Peyer's patch (tissue), 4 donors: Measurements from ENCODE around the gene C3orf33. TPM values are rescaled to one million over a fixed set of nuclear protein-coding genes. Genes with fewer than 3 reads are reported as not detected.

Experiments
- DNase-seq, 3 donors: peaks; one replicate each; pipeline ENCODE4 v3.0.0-alpha.2; 2017 to 2019
- H3K27ac ChIP-seq, 4 donors: fragments of 200-600 bp; sonication (generic); one replicate each; pipeline ENCODE4 v1.5.1; 2016 to 2019
- H3K27me3 ChIP-seq, 2 donors: fragments of 200-600 bp; sonication (generic); one replicate each; pipeline ENCODE4 v1.5.1; 2019
- H3K36me3 ChIP-seq, 3 donors: fragments of 200-600 bp; sonication (generic); one replicate each; pipeline ENCODE4 v1.5.1; 2016 to 2019
- H3K4me1 ChIP-seq, 4 donors: fragments of 200-600 bp; sonication (generic); one replicate each; pipeline ENCODE4 v1.5.1; 2016 to 2019
- H3K4me3 ChIP-seq, 4 donors: fragments of 200-600 bp; sonication (generic); 1 replicate in 3 of 4; 2 replicates in 1 of 4; pipeline ENCODE4 v1.5.1; 2016 to 2019; ENCODE audit warnings: mild to moderate bottlenecking in 1 of 4
- H3K9me3 ChIP-seq, 4 donors: fragments of 200-600 bp; sonication (generic); one replicate each; pipeline ENCODE4 v1.5.1; 2016 to 2019; ENCODE audit warnings: mild to moderate bottlenecking in 1 of 4
- POLR2A ChIP-seq, 2 donors: fragments of 450-650 bp; IDR thresholded peaks; one replicate each; pipeline ENCODE4 v1.5.1; 2017; ENCODE audit warnings: antibody characterized with exemption in 2 of 2, mild to moderate bottlenecking in 2 of 2, moderate library complexity in 2 of 2
- total RNA-seq, 4 donors: library from RNA; depleted of rRNA; stranded (reverse); fragments of >200 nt; gene quantifications; one replicate each; pipeline ENCODE4 v1.1.0, GENCODE V29; 2016
- TF ChIP-seq, protein P1 (sequence below), 6 experiments: fragments of 450-650 bp in 4 of 6; fragments of 200-600 bp in 2 of 6; sonication (generic) in 1 of 6; IDR thresholded peaks; one replicate each; pipeline ENCODE4 v1.5.1; 2017 to 2019; ENCODE audit warnings: antibody characterized with exemption in 6 of 6, mild to moderate bottlenecking in 3 of 6, moderate library complexity in 1 of 6

Gene C3orf33
- total RNA-seq, 4 donors from 2014 or later = 1.9 to 5.8 (median 3.9) TPM; not detected in 1

DNA sequence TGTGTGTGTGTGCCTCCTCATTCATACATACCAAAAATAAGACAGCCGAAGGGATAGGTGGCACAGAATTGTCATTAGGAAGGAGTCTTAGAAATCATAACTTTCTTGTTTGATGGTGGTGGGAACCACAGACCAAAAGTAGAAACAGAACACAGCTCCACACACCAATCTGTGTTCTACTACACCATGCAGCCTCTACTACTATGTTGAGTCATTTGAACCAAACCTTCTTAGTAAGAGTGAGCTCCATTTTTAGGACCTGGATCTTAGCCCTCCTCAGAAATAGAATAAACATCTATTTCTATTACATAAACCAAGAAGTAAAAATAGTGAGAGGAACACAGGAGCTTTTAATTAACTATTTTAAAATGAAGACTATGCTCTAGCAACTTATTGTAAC lies 33.3 kb downstream of the C3orf33 start:
- TF ChIP-seq, protein P1, sequence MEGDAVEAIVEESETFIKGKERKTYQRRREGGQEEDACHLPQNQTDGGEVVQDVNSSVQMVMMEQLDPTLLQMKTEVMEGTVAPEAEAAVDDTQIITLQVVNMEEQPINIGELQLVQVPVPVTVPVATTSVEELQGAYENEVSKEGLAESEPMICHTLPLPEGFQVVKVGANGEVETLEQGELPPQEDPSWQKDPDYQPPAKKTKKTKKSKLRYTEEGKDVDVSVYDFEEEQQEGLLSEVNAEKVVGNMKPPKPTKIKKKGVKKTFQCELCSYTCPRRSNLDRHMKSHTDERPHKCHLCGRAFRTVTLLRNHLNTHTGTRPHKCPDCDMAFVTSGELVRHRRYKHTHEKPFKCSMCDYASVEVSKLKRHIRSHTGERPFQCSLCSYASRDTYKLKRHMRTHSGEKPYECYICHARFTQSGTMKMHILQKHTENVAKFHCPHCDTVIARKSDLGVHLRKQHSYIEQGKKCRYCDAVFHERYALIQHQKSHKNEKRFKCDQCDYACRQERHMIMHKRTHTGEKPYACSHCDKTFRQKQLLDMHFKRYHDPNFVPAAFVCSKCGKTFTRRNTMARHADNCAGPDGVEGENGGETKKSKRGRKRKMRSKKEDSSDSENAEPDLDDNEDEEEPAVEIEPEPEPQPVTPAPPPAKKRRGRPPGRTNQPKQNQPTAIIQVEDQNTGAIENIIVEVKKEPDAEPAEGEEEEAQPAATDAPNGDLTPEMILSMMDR (IDR thresholded peaks at IDR 0.05) = no peak
- no peak for TF ChIP-seq POLR2A (IDR thresholded peaks at IDR 0.05)
- no peaks in the 10 kb centered on the region for H3K9me3 ChIP-seq
- H3K27ac ChIP-seq = no peak overlapping the region
- H3K27me3 ChIP-seq = no peaks in the 10 kb centered on the region
- H3K36me3 ChIP-seq = no peaks in the 10 kb centered on the region
- no peak overlapping the region for H3K4me3 ChIP-seq
- no peak for DNase-seq
- H3K4me1 ChIP-seq = no peaks in the 10 kb centered on the region

DNA sequence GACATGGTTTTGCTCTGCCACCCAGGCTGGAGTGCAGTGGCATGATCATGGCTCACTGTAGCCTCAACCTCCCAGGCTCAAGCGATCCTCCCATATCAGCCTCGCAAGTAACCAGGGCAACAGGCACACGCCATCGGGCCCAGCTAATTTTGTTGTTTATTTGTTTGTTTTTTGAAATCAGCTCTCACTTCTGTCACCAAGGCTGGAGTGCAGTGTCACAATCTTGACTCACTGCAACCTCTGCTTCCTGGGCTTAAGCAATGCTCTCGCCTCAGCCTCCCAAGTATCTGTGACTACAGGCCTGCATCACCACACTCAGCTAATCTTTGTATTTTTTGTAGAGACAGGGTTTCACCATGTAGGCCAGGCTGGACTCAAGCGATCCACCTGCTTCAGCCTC lies 35.0 kb downstream of the C3orf33 start:
- Histone ChIP-seq H3K9me3 (no peaks in the 10 kb centered on the region), H3K27ac (no peak overlapping the region), H3K27me3 (no peaks in the 10 kb centered on the region), H3K36me3 (no peaks in the 10 kb centered on the region), H3K4me1 (no peaks in the 10 kb centered on the region), H3K4me3 (no peak overlapping the region)
- TF ChIP-seq, protein P1 (IDR thresholded peaks at IDR 0.05) = no peak
- no peak for TF ChIP-seq POLR2A (IDR thresholded peaks at IDR 0.05)
- no peak for DNase-seq

DNA sequence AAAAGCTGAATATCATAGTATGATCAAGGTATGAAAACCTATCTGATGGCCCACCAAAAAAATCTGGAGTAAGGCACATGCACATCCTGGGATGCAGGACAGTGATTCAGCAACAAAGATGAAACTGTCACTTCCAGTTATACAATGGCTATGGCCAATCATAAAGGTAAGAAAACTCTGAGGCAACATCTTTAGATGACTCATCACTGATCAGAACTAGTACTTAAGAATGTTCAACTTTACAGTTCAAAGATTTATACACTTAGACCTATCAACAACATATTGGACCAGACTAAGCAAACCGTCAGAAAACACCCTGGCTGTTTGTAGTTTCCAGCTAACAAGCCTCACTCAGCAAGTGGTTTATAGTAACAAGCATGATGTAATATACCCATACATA lies 39.9 kb downstream of the C3orf33 start:
- no peak for TF ChIP-seq POLR2A (IDR thresholded peaks at IDR 0.05)
- TF ChIP-seq, protein P1 (IDR thresholded peaks at IDR 0.05) = no peak
- H3K27ac ChIP-seq = no peak overlapping the region

GRCh38 chr3:155763870-155764463 lies 42.1 kb downstream of the C3orf33 start:
- no peaks in the 10 kb centered on the region for H3K36me3 ChIP-seq
- H3K27ac ChIP-seq = no peak overlapping the region
- no peak overlapping the region for H3K4me3 ChIP-seq
- H3K27me3 ChIP-seq = no peaks in the 10 kb centered on the region
- H3K9me3 ChIP-seq = no peaks in the 10 kb centered on the region
- no peak for DNase-seq
- no peaks in the 10 kb centered on the region for H3K4me1 ChIP-seq
- TF ChIP-seq POLR2A (IDR thresholded peaks at IDR 0.05) = no peak
- TF ChIP-seq, protein P1 (IDR thresholded peaks at IDR 0.05) = no peak

More for the DNA sequence above, 39.9 kb downstream of the C3orf33 start:
- Histone ChIP-seq H3K4me1 (no peaks in the 10 kb centered on the region), H3K36me3 (no peaks in the 10 kb centered on the region), H3K9me3 (no peaks in the 10 kb centered on the region), H3K4me3 (no peak overlapping the region), H3K27me3 (no peaks in the 10 kb centered on the region)
- no peak for DNase-seq

- Histone ChIP-seq H3K27ac (no peak overlapping the region), H3K36me3 (no peaks in the 10 kb centered on the region), H3K4me1 (no peaks in the 10 kb centered on the region), H3K27me3 (no peaks in the 10 kb centered on the region), H3K4me3 (no peak overlapping the region), H3K9me3 (no peaks in the 10 kb centered on the region)
- DNase-seq = no peak
- no peak for TF ChIP-seq POLR2A (IDR thresholded peaks at IDR 0.05)
- TF ChIP-seq, protein P1 (IDR thresholded peaks at IDR 0.05) = no peak
Observed at GRCh38 chr3:155760653-155761052, 45.4 kb downstream of the C3orf33 start.

- no peak overlapping the region for H3K4me3 ChIP-seq
- H3K27ac ChIP-seq = no peak overlapping the region
- no peaks in the 10 kb centered on the region for H3K36me3 ChIP-seq
- DNase-seq = no peak
- no peaks in the 10 kb centered on the region for H3K9me3 ChIP-seq
- no peaks in the 10 kb centered on the region for H3K4me1 ChIP-seq
- TF ChIP-seq, protein P1 (IDR thresholded peaks at IDR 0.05) = no peak
- no peaks in the 10 kb centered on the region for H3K27me3 ChIP-seq
Observed at GRCh38 chr3:155757577-155757976, 48.5 kb downstream of the C3orf33 start.
